NOMO-1 treated with dmso at 0.1 percent for 144 hours (cell line): ENCODE results near the gene DSG3.

Experiments used
- DNase-seq: peaks from one replicate; lab custom pipeline; 2025; ENCODE audit not compliant: unreplicated experiment; lab: John Stamatoyannopoulos, UW

DSG3 gene

GRCh38 chr18:31430554-31430953 lies 17.0 kb upstream of the DSG3 start:
- DNase-seq, result no peak

DNA sequence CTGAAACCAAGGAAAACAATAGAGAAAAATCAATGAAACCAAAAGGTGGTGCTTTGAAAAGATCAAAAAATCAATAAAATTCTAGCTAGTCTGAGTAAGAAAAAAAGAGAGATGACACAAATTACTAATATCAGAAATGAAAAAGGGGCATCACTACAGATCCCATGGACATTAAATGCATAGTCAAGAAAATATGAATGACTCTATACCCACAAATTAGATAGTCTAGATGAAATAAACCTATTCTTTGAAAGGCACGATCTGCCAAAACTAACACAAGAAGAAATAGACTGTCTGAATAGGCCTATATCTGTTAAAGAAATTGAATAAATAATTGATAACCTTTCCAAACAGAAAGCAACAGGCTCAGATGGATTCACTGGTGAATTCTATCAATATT lies 15.2 kb upstream of the DSG3 start:
- no peak for DNase-seq

DNA sequence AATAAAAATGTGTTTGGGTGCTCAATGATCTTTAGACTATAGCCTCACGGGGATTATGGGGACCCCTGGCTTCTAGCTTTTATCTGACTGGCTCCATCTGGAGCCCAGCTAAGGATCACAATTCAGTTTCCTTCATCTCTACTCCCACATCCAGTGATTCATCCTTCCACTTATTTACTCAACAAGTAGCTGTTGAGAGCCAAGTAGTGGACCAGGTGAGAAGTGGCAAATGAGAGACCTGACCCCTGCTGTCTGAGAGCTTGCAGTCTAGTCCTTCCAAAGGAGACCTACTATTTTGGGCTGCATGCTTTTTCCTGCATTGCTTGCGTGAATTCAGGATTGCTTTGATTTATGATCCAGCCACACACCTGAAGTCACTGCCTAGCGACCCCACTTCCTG lies 10.7 kb upstream of the DSG3 start:
- DNase-seq, result no peak

GRCh38 chr18:31438402-31438801 lies 9.1 kb upstream of the DSG3 start:
- DNase-seq, result no peak

DNA sequence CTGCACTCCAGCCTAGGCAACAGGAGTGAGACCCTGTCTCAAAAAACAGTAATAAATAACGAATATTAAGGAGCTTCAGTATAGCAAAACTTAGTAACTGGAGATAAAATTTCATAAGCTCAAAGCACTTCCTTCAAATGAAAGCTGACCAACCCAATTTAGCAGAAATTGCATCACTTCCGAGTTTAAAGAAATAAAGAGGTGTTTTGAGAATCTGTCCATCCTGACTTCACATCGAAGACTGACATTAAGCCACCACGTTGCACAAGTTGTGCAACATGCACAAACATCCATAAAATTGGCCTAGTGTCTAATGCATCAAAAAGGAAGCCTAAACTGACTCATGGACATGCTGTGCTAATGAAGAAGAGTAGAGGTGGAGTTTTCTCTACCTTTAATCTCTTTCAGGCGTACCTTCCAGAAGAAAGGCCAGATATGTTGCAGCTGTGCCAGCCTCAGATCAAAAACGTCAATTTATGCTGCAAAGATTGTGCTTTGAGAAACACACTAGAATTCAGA lies 7.7 kb upstream of the DSG3 start:
- DNase-seq, result peak; percentile 3

DNA sequence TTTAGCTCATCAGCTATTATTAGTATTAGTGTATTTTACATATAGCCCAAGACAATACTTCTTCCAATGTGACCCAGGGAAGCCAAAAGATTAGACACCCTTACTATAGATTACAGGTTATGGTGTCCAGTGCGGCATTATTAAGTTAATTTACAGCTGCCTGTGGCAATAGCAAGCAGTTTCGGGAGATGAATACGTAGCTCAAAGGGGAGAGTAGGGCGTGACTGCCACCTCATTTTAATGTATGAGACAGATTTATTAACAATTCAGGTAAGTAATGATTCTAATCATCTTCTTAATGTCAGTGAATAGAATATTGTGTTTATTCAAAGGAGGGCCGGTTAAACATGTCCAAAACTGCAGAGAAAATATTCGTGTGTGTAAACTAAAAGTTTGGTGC lies 6.8 kb upstream of the DSG3 start:
- DNase-seq, result no peak

DNA sequence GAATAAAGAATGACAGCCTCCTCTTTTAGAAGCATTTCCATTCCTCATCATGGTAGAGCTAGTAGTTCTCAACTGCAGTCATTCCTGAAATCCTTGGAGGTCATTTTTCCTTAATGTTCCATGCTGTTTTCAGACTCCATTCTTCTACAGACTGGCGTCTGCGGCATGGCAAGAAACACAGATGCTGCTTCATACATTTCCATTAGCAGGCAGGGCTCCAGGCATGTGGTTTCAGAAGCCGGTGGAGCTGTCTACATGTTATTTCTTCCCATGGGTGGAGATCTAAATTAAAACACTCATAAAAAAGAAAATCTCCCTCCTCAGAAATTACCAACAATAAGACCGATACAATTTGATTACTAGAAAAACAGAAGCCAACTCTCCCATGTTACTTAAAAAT lies 6.0 kb upstream of the DSG3 start:
- no peak for DNase-seq

- no peak for DNase-seq
These were observed 3.4 kb upstream of the DSG3 start for GRCh38 chr18:31444142-31444541.

- DNase-seq, result no peak
These were observed 1.6 kb upstream of the DSG3 start for GRCh38 chr18:31445908-31446307.

DNA sequence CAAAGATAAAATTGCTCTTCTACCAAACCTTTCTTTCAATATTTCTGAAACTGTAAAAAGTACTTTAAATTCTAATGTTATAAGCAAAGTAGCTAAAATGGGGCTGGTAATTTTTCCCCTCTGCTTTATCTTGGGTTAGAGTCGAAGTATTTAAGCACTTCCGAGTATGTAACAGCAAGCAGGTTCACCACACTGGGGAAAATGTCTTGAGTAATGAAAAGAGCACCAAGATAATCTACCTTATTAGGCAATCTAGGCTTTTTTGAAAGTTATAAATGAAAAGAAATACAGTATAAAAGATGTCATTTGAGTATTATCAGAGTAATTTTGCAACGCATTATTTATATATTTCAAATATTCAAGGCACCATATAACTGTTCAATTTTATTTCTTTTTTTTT lies 687 bp upstream of the DSG3 start:
- no peak for DNase-seq

DNA sequence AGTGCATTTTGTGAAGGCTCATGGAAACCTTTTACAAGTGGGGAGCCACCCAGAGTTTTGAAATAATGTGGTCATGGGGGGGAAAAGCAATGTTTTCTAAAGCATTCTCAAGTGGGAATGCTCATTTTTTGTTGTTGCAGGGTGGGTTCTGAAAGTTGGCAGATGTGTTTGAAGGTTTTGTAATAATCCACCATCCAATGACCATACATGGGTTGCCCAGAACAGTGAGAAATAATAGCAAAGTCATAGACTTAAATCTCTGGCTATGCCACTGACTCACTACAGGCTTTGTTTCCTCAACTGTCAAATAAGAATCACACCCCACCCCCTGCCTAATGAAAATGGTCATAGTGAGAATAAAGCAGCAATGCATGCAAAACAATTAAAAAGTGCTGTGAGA lies 2.9 kb downstream of the DSG3 start:
- DNase-seq, result no peak

- no peak for DNase-seq
These were observed 4.1 kb downstream of the DSG3 start for GRCh38 chr18:31451625-31452024.

DNA sequence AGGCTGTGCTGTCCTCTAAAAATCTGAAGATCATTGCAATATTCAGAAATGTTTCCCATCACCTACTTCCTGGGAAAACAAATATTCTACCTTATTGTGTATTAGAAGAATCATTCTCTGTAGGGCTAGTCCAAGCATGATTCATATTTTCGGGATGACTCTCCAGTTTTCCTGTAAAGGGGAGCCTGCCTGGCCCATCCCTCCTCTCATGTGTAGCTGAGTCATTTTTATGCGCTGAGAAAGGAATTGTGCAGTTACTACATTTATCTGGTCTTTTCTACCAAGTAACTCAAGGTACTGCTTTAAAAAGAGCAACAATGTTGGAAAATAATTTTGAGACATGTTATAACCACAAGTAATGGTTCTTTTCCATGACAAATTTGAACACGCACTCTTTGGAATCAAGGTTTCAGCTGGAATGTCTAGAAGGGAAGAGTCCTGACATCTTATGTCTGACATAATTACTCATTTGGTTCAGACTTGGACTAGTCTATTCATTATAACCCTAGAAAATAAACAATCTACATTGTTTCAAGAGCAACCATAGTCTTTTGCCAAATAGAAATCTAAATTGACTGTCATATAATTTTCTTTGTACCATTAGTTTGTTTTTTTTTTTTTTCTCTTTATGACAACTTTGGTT lies 6.6 kb downstream of the DSG3 start:
- no peak for DNase-seq

DNA sequence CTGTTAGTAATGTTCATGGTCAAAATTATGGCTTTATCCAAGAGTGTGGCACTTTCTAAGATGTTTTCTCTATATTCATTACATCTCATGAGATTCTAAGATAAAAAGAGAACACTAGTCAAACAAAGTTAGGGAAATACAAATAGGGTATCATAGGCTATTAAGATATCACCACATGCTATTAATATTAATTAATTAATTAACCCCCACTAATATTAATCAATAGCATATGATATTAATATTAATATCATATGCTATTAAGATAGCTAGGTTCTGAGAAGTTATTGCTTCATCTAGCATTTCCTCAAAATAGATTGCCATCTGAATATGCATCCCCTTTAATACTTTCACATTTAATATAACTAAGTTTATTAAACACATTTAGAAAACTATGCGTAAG lies 22.1 kb downstream of the DSG3 start:
- no peak for DNase-seq

GRCh38 chr18:31478688-31479087 lies 31.1 kb downstream of the DSG3 start:
- no peak for DNase-seq

- no peak for DNase-seq
These were observed 34.5 kb downstream of the DSG3 start for GRCh38 chr18:31482051-31482450.

GRCh38 chr18:31483396-31483795 lies 35.9 kb downstream of the DSG3 start:
- no peak for DNase-seq

GRCh38 chr18:31484461-31484860 lies 36.9 kb downstream of the DSG3 start:
- no peak for DNase-seq

- no peak for DNase-seq
These were observed 38.6 kb downstream of the DSG3 start for GRCh38 chr18:31486165-31486564.

DNA sequence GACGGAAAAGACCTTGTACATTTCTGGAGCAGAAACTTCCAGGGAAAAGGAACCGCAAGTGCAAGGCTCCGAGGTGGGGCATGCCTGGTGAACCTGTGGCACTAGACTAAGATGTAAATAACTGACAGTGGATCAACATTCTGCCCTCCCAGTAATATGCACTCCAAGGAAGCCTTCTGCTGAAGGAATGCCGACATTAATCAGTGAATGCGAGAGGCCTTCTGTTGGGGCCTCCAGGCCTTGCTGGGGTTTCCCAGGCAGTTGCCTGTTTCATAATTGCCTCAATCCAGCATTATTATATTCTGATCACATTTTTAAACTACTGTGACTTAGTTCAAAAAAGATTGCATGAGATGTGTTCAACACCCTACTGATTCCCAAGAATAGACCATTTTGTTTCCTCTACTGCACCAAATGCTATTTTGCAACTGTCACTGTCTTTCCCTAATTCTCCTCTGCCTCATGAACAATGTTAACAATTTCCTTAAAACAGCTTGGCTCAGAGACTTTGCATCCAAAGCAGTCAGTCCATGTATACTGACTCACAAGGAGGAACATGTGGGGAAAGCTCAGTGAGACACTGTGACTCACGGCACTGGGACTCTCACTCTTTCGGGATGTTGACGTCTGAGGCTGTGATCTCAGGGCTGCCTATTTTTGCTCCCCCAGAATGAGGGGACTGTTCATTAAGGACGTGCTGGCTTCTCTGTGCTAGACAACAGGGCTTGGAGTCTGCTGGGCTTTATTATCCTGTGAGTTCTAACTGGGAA lies 39.9 kb downstream of the DSG3 start:
- no peak for DNase-seq

DNA sequence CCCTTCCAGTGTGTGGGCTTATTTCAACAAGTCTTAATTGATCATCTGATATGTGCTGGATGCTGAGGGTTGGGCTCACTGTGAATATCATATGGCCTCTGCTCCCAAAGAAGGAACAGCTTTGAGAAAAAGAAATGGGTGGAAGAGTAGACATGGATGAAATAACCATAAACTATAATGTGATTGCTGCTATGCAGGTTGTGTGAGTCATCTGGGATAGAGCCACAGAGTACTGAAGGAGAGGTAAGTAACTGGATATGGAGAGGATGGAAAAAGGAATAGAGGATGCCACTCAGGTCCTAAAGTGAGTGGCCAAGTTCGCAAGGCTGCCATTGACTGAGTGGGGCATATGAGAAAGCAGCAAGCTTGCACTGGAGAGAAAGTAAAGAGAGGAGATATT lies 41.8 kb downstream of the DSG3 start:
- no peak for DNase-seq

DNA sequence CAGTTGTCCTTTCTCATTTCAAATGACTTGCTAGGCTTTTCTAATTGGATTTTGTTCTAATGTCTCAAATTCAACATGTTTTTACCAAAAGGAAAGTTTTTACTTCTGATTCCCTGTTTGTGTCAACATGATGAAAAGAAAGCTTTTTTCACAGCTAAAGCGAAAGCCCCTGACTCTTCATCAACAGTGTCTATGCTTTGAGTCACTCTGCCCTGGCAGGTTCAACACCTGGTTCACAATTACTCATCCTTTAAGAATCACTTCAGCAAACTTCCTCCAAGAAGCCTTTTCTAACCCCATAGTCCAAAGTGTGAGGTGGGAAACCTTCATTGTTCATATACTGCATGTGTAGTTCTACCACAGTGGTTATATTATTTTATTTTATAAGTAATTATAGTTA lies 42.8 kb downstream of the DSG3 start:
- DNase-seq, result no peak

DNA sequence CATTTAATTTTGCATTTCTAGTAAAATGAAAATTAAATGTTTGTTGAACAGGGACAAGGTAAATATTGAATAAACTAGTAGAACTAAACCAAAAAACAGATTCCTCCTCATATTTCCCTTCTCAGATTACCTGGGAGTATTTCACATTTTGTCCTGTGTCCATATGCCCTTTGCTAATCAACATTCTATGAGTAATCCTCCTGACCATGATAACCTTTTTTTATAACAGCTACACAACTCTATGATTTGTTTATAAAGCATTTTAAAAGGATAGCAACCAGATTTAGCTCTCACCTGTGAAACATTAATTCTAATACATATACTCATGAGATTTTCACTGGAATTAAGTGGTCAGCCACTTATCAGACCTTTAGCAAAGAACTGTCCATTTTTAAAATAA lies 43.3 kb downstream of the DSG3 start:
- no peak for DNase-seq
